ENCODE data around the gene CCDC81.

Gene CCDC81

DNA sequence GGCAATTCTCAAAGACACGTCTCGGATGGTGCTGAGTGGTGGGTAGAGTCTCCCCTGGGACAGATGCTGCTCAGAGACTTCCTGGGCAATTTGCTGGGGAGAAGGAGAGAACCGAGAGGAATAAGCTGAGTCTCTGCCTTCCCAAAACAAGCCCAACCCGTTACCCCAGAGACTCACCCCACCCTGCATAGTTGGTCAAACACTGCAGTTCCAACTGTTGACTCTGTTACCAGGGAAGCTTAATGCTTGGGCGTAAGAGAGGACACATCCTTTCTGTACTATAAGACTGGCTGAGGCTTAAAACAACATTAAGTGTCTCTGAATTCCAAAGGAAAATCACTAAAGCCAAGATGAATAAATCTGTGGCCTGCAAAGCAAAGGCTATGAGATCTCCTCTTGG is 68.1 kb downstream of the CCDC81 start:
- DNase-seq = no peak

DNA sequence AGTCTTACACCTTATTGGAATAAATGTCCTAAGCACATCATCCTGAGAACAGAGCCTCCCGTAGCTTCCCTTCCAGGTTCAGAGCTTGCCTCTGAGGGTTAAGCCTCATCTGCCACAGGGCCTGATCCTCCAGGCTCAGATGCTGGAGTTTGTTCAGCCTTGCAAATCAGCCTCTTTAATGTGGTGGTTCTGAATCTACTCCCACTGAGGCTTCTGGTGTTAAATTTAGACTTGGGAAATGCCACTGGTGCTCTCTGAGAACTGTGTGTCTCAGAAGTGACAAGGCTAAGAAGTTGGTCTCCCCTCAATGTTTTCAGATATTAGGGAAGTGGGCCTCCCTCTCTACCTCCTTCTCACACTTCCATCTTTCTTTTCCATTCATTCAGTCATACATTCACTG is 68.7 kb downstream of the CCDC81 start:
- no peak for DNase-seq

DNA sequence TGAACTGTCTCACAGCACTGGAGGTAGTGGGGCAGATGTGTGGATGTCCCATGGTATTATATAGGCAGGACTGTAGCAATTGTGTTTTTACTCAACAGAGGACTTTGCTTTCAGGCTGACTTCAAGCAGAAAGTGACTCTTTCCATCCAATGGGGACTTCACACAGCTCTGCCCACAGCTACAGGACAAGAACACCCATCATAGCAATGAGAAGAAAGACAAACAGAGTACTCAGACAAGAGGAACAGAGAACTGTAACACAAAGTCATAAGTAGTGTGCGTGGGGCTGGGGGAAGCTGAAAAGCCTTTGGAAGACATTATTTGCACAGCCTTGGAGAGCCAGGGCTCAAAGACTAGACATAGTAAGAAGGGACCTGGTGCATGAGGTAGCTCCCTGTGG is 70.3 kb downstream of the CCDC81 start:
- no peak for DNase-seq

DNA sequence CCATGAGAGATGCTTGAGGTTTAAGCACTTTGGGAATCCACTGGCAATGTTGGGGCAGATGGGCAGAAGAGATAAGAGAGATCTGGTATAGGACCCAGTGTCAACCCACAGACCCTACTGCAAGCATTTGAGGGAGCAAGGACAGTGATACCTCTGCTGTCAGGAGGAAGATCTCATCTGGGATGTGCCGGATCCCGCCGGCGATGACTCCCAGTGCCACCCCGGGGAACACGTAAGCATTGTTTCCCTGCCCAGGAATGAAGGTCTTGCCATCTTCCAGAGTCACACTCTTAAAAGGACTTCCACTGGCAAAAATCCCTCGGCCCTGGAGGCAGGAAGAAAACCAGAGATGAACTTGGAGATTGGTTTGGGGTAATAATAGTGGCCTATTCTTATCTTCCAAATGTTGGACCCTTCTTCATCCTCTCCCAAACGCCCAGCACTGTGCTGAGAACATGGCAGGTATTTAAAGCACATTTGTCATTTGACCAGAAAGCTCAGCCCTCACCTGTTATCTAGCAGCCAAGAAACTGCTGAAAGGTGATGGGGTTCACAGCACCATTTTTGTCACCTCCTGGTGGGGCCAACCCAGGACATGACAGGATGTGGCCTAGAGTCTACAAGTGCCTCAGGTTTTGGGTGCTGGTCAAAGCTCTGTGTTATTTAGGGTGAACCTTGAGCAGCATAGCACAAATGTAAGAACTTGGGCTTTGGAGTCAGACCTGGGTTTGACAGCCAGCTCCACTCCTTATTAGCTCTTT is 71.7 kb downstream of the CCDC81 start:
- no peak for DNase-seq

DNA sequence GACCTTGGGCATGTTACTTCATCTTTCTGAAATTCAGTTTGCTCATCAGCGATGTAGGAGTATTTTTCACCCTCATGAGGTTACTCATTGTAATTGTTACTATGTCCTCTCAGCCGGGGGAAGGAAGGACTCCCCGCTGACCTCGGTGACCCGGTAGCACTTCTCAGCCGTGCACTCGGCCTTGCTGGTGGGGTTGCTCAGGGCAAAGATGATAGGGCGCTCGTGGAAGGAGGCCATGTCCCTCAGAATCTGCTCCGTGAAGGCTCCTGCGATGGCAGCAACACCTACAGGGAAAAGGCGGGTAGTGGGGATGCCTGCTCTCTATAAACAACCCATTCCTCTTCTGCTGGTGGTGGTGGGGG is 72.2 kb downstream of the CCDC81 start:
- DNase-seq = no peak

DNA sequence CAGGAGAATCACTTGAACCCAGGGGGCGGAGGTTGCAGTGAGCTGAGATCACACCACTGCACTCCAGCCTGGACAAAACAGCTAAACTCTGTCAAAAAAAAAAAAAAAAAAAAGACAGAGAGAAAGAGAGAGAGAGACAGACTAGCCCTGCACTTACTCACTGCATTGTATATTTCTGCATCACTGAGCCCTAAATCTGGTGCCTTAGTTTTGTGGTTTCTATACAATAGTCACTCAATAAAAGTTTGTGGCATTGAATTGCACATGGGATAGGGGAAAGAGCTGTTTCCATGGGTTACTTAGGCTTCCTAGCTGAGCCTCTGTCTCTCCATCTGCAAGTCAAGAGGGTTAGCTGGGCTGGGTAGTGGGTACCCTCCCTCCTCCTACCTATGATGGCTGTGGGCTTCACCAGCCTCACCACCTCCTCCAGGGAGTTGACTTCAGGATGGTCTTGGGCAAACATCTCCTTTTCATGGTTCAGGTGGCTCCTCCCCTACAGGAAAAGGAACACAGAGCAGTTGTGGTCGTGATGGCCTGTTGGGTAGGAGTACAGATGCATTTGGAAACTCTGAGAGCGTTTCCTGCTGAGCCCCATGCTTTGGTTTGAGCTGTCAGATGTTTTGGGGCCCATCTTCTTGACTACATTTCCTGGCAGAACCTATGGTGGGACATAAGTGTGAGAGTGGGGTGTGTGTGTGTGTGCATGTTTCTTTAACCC is 73.2 kb downstream of the CCDC81 start:
- no peak for DNase-seq

DNA sequence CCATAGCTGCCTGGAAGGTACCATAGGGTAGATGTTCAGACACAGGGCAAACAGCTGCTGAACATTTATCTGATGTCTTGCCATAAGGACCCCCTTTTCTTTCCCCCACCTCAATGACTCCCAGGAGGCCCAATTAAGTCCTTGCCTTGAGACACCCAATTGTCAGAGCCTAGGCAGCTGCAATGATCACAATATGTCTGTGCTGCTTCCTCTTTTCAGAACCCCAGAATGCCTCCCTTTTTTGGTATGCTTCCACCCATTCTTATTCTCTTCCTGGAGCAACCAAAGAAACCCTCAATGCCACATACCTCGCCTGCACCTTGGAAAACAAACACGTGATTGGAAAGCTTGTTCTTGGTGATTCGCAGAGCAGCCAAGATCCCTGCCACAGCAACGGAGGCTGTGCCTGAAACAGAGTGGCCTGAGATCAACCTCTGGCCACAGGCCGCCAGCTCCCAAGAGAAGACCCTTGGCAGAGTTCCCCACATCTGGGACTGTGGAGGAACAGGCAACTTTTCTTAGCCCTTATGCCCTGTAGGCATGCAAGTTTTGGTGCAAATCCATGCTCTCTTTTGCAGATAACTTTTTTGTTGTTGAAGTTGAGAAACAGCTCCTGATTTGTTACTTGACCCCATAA is 75.4 kb downstream of the CCDC81 start:
- DNase-seq = no peak

DNA sequence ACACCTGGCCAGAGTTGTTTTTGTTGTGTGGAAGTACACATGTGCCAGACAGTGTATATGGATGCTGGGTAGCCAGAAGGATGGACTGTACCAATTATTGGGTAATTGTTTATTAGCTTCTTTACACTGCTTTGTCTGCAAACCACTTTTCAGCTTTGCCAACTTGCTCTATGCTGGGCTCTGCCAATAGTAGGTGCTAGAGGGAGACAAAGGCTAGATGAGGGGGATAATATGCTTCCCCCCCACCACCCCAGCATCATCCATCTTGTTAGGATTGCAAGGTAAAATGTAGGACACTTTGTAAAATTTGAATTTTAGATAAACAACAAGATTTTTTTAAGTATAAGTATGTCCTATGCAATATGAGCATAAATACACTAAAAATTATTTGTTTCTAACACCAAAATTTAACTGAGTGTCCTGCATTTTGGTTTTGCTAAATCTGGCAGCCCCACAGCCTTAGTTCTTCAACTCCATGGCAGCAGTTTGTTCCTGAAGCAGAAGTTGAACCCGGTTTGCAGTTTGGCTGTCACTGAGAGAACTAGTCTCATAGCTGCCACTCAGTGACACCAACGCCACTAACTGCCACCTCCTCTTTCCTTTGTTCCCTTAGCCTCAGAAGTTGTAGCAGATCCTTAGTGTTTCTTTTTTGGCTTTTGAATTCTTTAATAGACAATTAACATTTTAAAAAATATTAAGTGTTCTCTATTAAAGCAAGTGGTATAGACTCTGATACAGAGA is 78.8 kb downstream of the CCDC81 start:
- no peak for DNase-seq

DNA sequence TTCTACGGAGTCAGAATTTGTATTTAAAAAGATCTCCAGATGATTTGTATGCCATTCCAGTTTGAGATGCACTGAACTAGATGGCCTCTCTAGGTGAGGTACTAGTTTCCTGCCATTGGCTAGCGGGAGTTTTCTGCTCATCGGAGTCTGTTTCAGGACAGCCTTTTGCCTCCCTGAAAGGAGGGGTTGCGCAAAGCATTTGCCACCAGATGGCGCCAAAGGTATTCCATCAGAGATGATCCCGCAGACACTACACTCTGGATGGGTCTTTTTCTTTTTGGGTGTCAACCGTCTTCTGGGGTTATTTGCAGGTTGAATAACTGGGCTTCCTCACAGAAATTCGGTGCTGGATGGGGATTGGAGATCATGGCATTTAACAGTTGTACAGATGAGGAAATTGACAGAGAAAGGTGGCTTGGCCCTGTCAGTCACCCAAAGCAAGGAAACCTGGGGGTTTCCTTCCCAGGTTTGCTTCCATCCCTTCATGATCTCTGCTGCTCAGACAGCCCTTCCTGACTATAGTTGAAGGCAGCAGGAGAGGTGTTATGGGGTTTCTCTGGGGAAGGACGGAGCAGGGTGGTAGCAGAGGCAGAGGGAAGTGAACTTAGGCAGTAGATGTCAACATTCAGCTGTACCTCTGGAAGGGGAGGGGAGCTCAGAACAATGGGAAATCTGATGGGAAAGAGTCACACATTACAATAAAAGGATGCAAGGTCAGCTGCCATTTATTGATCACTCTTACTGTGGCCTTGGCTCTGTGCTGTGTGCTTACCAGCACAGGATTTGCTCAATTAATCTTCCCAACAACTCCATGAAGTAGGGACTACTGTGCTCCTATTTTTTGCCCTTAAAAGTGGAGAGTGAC is 81.6 kb downstream of the CCDC81 start:
- DNase-seq = peak; percentile 54

DNA sequence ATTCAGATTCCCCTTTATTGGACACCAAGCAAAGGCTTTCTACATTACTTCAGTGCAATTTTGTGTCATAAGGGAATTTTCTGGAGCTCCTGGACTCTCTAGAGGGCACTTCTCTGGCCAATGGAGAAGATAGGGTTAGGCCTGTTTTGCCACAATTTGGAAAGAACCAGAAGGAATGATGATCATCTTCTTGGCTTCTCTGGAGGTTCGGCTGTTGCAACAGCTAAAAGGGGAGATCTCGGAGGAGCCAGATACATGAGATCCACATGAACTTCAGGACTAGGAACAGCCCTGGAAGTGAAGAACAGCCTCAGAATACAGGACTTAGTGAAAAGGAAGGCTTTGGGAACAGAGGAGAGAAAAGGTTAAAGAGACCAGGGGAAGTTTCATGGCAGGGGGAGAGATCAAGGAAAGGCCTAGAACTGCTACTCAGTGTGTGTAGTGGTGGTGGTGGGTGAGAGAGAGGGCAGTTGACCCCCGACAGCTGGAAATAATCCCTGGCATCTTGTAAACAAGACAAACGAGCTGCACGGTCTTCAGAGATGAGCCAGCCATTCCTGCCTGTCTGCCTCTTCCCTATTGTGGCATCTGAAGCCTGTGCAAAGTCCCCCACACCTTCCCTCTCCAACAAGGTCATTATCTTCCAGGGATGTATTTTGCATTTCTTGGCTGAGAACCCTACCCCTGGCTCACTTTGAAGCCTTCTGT is 83.8 kb downstream of the CCDC81 start:
- DNase-seq = no peak

DNA sequence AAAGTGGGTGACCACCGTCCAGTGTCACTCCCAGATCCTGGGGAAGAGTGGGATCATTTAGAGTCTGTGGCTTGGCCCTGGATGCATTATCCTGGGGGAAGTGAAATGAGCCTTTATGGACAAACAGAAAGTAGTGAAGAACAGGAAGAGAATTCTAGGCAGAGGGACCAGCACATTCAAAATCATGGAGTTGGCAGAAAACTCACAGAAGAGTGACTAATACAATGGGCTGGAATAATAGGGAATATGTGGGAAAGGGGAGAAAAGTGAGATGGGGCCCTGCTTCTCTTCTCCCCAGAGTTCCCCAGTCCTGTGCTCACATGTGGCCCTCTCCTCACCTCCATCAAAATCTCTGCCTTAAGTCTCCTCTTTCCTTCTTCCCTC is 84.3 kb downstream of the CCDC81 start:
- no peak for DNase-seq

DNA sequence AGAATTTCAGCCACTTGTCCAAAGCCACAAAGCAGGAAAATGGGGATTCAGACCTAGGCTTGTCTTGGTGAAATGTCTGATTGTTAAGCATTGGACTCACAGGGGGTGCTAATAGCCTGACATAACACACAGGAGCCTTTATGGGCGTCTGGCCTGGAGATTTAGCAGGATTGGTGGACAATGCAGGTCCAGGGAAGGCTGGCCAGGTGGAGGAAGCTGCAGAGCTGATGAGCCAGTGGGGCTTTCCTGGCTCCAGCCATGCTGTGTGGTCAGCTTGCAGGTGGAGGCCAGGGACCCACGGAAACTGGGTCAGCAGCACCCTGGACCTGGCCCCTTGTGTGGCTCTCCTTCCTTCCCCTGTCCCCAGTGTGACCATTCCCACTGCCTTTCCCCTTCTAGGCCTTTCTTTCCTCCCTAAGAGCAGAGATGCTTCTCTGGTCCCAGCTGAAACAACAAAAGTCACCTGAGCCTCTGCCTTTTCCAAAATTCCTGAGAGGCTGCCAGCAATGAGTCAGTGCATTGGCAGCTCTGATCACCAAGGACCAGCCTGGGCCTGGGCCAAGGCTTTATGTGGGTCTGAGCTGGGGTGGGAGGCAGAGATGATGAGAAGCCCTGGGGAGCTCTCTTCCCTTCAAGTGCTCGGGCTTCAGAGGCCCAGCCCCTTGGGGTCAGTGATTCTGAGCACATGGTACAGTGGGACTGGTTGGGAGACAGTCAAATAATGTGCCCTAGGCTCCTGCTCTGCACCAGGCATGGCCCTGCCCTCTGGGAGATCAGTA is 85.2 kb downstream of the CCDC81 start:
- DNase-seq = no peak

DNA sequence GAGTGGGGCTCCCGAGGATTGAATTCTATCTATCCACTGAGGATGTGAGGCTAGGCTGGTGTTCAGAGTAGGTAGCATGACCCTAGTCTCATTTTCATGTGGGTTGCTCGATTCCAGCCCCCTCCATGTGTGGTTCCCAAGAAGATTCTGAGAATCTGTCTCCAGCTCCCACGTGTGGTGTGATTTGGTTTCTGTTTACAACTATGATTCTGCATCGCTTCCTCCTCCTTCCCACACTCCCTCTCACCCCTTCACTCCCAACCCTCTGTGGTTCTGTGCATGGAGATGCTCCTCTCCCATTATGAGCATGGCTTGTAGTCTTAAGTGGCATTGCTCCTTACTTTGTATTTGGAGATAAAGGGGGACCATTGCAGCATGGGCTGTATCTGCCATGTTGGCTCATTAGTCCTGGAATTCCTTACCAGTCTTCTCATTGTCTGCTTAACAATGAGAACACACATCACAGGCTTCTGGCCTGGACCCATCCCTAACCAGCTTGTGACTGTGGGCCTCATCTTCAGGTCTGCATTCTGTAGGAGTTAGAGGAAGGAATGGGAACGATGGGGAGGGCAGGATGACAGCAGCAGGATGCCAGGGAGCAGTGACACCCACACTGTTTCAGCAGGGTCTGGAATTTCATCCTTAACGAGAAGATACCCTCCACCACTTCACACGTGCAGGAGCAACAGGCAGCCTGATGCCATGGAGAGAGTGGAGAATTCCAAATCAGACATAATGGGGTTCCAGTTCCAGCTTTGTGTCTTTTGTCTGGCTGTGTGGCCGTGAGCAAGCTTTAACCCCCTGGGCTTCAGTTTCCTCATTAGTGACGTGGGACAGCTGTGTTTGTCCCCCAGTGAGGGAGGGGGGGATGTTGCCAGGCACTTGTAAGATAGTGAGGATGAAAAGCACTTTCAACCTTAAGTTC is 86.0 kb downstream of the CCDC81 start:
- no peak for DNase-seq

DNA sequence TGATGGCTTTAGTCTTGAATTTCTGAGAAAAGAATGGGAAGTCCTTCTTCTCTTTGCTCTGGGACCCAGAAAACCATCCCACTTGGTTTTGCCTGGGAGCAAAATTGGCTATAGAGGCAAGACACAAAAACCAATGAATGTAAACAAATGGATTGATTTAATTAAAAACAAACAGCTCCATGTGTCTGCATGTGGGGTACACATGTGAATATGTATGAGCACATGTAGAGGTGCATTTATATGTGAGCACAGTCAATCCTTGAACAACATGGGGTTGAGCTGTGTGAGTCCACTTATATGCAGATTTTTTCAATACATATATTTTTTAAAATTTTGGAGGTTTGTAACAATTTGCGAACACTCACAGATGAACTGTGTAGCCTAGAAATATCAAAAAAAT is 87.2 kb downstream of the CCDC81 start:
- no peak for DNase-seq

DNA sequence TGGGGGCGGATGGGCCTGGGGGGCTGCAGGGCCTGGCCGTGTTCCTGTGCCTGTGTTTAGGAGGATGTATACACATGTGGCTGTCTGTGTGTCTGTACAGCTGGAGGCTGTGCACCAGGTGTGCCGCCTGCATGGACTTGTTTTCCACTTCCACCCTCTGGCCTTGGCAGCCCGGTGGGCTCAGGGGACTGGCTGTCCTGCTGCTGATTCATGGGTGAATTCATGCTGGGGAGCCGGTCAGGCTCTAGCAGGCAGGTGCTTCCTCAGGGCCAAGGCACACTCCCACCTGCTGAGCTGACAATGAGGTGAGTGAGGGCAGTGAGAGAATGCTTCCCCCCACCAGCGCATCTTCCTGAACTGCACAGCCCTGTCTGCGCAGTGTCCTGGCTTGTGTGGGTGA is 88.4 kb downstream of the CCDC81 start:
- DNase-seq = no peak

DNA sequence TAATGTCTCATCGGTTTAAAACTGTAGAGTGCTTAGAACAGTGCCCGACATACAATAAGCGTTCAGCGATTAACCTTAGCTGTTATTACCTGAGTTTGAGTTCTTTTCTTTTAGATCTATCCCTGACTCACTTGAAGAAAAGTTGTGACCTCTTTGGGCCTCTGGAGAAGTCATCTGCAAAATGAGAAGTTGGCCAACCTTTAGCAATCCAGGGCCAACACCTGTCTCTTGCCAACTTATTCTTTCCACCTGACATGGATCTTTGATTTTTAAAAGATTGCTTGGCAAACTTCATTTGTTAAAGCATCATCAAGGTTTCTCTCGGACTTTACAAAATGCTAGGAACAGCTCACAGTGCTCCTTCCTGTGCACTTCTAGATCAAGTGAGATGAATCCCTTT is 89.3 kb downstream of the CCDC81 start:
- DNase-seq = no peak

DNA sequence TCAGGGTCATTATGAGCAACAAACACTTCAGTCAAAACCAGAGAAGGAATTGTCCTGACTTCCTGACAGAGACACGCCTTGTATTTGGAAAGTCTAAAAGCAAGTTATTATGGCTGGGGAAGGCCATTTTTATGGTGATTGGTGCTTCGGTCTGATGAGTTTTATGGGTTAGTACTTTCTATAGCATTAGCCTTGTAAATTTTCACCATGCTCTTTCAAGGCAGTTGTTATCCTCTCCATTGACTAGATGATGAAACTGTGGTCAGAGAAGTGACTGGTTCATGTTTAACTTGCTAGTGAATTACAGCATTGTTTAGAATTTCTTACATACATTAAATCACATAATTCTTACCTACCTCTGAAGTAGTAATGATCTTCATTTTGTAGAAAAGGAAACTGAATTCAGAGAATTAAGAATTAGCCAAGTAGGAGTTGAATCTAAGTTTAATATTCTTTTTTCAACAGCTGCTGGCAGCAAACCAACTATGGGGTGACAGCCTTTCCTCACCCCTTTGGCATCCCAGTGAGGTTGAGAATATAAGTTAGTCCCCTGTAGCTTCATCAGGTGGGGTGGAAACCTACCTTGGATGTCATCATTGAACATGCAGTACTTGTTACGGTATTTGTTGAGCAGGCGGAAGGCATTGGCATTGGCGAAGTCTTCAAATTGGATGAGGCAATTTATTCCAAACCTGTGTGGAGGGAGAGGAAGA is 90.0 kb downstream of the CCDC81 start:
- DNase-seq = no peak

DNA sequence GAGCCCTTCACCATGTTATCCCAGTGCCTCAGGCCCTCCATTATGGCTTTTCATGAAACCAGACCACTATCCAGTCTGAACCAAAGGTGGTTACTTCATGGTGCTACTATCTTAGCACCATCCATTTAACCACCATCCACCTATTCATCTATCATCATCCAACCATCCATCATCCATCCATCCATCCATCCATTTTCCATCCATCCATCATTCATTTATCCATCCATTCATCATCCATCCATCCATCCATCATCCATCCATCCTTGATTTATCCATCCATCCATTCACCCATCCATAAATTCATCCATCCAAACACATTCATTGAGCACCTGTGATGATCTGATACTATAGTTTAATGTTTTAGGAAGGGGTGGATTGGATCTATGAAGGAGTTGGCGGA is 93.5 kb downstream of the CCDC81 start:
- DNase-seq = no peak

All from CD4-positive, alpha-beta T cell treated with Interferon gamma for 1 hour (primary cell).